ENCODE data around the gene CTBP1.

The CTBP1 gene

DNA sequence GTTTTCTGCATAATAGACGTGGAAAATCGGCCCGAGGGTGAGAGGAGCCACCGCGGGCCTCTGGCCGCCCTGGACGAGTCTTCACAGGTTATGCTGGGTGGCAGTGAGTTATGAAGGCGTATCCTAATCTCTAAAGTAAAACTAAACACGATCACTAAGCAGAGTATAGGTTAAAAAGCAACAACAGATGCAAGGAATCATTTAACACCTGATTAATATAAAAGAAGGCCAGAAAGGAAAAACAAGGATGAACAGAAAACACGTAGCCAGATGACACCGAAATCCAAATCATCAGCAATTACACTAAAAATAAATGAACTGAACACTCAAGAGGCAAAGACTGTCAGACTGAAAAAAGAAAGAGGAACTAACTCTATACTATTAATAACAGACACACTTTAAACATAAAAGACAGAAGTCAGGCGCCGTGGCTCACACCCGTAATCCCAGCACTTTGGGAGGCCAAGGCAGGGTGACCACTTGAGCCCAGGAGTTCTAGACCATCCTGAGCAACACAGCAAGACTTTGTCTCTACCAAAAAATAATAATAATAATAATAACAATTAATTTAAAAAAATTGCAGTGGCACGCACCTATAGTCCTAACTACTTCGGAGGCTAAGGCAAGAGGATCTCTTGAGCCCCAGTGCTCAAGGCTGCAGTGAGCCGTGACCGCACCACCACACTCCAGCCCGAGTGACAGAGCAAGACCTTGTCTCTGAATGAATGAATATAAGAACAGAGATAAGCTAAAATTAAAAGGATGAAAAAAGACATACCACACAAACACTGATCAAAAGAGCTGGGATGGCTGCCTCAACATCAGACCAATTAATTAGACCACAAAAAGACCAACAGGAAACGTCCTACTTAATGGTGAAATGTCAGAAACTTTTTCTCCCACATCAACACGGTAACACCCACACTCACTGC is 30.0 kb downstream of the CTBP1 start:
- Mint-ChIP-seq H3K9me3 (no peaks in the 10 kb centered on the region), H3K27me3 (no peaks in the 10 kb centered on the region), H3K27ac (peak overlapping the region; percentile 98), H3K36me3 (peaks cover 53% of the 10 kb centered on the region), H3K4me3 (peak overlapping the region; percentile 79), H3K4me1 (peaks cover 67% of the 10 kb centered on the region)
- ATAC-seq, result peak; percentile 80

DNA sequence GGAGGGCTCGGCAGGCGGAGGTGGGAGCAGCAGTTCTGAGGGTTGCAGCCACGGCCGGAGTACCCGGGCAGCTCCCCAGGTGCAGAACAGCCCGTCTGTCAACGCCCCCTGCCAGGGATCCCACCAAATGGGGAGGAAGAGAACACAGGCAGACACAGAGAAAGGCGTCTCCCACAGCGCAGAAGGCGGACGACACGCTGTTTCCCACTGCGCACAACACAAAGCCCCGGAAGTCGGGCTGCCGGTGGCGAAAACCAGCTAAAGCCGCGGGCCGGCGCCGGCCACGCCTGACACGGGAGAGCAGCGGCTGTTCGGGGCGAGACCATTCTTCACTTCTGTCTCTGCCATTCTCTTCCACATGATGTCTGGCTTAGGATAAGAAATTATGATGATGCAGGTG is 31.6 kb downstream of the CTBP1 start:
- Mint-ChIP-seq H3K4me1 (peaks cover 67% of the 10 kb centered on the region), H3K4me3 (peak overlapping the region; percentile 69), H3K9me3 (no peaks in the 10 kb centered on the region), H3K36me3 (peaks cover 55% of the 10 kb centered on the region), H3K27me3 (no peaks in the 10 kb centered on the region), H3K27ac (peak overlapping the region; percentile 98)
- no peak for ATAC-seq

DNA sequence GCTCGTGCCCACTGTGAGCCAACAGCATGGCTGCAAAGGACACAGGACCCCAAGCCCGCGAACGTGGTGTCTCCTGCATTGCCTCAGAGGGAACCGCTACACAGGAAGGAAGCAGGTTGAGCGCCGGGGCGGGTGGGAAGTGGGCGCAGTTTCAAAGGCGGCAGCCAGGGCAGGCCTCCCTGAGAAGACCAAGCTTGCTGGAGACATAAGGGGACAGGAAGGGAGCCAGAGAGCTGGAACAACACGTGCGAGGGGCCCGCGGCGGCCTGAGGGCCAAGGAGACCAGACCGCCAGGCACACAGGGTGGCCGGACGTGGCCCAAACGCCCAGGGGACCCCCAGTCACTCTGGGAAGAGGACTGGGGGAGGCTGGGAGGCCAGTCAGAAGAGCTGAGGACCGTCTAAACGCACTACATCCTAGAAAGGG is 32.0 kb downstream of the CTBP1 start:
- peaks cover 59% of the 10 kb centered on the region for H3K36me3 Mint-ChIP-seq
- peak overlapping the region; percentile 58 for H3K4me3 Mint-ChIP-seq
- H3K9me3 Mint-ChIP-seq, result no peaks in the 10 kb centered on the region
- H3K27ac Mint-ChIP-seq, result peak overlapping the region; percentile 98
- H3K27me3 Mint-ChIP-seq, result no peaks in the 10 kb centered on the region
- ATAC-seq, result no peak
- peaks cover 66% of the 10 kb centered on the region for H3K4me1 Mint-ChIP-seq

DNA sequence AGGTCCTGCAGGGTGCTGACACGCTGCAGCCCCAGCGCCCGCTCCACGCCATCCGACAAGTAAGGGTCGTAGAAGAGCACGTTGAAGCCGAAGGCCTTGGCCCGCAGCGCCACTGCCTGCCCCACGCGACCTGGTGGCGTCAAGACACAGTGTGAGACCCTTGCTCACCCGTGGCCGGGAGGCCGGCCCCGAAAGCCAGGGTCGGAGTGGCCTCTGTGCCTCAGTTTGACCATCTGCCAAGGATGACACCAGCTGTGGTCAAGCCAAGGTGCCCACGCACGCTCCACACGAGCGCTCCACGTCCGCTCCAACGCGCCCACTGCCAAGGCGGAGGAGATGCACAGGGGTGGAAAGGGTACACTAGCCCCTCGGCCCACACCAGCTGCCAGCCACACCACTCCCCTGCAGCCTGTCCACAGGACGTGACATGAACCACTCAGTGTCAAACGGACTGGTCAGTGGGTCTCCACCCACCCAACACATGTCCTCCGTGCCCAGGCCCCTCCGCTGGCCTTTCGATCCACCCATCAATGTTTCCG is 32.8 kb downstream of the CTBP1 start:
- Mint-ChIP-seq H3K4me3 (peak overlapping the region; percentile 26), H3K27me3 (no peaks in the 10 kb centered on the region), H3K4me1 (peaks cover 59% of the 10 kb centered on the region), H3K9me3 (no peaks in the 10 kb centered on the region), H3K36me3 (peaks cover 59% of the 10 kb centered on the region), H3K27ac (peak overlapping the region; percentile 98)
- ATAC-seq, result no peak

DNA sequence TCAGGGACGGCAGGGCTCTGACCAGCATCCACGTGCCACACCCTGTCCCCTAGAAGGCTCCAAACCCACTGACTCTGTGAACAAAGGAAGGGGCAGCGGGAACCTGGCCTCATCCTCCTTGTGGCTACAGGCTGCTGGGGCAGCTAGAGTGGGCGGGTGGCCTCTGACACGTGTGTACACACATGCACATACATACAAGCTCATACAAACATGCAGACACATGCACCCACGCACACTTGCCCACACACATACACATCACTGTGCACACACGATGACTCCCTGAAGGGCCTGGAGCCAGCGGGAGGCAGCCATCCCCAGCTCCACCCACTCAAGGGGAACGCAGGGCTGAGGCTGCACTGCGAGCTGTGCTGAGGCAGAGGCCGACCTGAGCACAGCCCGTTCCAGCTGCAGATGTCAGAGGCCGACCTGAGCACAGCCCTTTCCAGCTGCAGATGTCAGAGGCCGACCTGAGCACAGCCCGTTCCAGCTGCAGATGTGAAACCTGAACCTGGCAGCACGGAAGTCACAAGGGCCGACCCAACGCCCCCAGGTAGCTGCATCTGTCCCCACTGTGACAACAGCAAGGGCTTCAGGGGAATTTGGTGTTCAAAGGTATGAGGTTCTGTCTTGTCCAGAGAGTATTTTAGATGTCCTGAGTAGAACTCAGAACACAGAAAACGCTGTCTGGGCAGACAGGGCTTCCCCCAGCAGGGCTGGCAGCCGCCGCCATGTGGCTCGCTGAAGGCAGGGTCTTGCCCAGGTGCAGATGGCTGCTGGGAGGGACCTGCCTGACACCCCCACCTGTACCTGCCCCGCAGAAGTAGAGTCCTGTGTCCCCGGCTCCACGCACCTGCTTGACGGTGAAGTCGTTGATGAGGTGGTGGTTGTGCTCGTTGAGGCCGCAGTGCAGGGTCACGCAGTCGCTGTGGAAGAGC is 33.5 kb downstream of the CTBP1 start:
- Mint-ChIP-seq H3K27ac (peak overlapping the region; percentile 73), H3K36me3 (peaks cover 55% of the 10 kb centered on the region), H3K27me3 (no peaks in the 10 kb centered on the region), H3K4me1 (peaks cover 52% of the 10 kb centered on the region), H3K9me3 (no peaks in the 10 kb centered on the region), H3K4me3 (peak overlapping the region; percentile 26)
- ATAC-seq, result peak; percentile 80

DNA sequence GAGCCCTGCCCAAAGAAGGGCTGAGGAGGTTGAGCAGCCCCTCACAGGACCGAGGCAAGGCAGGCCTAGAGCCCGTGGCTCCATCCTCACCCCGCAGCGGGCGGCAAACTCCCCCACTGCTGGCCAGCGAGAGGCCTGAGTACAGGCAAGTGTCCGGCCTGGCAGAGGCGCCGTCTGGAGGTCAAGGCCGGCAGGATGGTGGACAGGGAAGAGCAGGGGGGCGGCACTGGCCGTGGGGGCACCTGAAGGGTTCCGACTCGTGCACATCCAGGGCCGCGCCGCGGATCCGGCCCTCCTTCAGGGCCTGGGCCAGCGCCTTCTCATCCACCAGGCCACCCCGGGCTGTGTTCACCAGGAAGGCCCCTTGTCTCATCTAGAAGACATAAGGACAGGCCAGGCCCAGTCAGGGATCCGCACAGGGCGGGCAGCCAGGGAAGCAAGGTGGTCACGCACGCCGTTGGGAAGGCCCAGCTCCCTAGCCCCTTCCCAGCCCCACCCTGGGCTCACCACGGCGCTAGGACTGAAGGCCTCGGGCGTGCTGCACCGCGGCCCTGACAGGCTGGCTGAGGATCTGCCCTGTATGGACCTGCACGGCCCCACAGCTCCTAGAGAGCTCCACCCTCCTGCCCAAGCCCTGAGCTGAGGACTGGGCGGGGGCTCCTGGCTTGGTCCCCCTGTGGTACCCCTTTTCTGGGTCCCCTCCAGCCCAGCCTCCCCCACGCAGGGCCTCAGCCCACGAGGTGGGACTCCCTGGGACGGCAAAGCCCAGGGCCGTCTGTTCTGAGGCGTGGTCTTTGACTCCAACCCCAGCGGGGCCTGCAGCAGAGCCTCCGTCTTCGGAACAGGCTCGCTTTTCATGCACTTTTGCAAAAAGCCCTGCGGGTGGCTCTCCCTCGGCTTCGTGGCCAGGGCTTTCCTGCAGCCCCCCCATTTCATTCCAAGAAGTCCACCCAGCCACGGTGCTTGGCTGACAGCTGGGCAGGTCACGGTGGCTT is 34.5 kb downstream of the CTBP1 start:
- Mint-ChIP-seq H3K27ac (peak overlapping the region; percentile 73), H3K27me3 (no peaks in the 10 kb centered on the region), H3K4me1 (peaks cover 44% of the 10 kb centered on the region), H3K9me3 (no peaks in the 10 kb centered on the region), H3K4me3 (no peak overlapping the region), H3K36me3 (peaks cover 56% of the 10 kb centered on the region)
- no peak for ATAC-seq

DNA sequence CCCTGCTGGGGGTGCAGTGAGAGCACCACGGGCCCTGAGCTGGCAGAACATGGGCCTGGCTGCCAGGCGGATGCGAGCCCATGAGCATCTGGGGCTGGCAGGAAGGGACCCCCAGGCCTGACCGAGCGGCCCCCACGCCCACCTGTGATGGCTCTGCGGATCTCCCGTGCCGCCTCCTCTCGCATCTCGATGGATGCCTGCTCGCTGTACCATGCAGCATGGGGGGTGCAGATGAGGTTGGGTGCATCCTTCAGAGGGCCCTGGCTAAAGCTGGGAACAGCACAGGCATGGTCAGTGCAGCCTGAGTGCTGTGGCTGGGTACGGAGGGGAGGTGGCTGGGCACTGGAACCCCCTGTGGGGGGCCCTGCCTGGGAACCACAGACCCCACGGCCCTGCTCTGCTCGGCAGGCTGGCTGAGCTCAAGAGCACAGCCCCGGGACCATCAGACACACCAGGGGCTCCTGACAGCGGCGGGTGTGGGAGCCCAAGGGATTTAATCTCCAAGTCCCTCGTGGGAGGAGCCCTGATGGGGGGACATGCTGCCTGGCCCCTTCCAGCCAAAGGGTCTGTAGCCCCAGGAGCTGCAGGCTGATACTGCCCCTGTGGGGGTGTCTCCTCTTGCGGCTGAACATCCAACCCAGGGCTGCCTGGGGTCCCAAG is 35.5 kb downstream of the CTBP1 start:
- Mint-ChIP-seq H3K9me3 (no peaks in the 10 kb centered on the region), H3K36me3 (peaks cover 58% of the 10 kb centered on the region), H3K4me3 (no peak overlapping the region), H3K27ac (no peak overlapping the region), H3K27me3 (no peaks in the 10 kb centered on the region), H3K4me1 (peaks cover 40% of the 10 kb centered on the region)
- no peak for ATAC-seq

DNA sequence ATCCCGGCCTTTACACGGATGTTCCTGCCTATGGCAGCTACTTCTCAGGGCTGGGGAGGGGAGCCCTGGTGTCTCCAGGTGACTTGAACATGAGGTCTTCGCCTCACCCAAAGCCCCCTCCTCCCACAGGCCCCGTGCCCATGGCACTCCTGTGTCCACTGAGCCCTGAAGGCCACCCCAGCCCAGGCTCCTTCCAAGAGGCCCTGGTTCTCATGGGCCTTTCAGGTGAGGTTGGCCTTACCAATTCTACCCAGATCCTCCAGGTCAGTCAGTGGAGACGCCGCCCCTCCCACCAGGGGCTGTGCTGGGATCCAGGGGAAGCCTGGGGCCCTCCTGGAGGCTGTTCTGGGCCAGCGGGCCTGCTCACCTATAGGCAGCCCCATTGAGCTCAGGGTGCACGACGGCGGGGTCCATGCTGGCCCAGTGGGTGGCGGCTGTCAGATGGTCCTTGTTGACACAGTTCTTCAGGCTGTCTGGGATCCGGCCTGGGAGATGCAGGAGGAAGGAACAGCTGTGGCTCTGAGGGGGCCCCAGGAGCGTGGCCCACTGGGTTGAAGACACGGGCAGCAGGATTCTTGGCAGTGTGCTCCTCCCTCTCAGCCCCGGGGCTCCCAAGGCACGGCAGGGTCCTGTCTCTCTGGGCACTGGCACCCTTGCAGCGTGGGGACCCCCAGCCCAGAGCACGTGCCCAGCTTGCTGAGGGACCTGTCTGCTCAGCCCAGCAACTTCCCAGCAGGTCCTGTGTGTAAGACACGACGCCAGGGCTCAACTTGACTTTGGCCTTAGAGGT is 36.2 kb downstream of the CTBP1 start:
- Mint-ChIP-seq H3K27ac (no peak overlapping the region), H3K4me3 (no peak overlapping the region), H3K36me3 (peaks cover 56% of the 10 kb centered on the region), H3K27me3 (no peaks in the 10 kb centered on the region), H3K9me3 (no peaks in the 10 kb centered on the region), H3K4me1 (peaks cover 36% of the 10 kb centered on the region)
- no peak for ATAC-seq

DNA sequence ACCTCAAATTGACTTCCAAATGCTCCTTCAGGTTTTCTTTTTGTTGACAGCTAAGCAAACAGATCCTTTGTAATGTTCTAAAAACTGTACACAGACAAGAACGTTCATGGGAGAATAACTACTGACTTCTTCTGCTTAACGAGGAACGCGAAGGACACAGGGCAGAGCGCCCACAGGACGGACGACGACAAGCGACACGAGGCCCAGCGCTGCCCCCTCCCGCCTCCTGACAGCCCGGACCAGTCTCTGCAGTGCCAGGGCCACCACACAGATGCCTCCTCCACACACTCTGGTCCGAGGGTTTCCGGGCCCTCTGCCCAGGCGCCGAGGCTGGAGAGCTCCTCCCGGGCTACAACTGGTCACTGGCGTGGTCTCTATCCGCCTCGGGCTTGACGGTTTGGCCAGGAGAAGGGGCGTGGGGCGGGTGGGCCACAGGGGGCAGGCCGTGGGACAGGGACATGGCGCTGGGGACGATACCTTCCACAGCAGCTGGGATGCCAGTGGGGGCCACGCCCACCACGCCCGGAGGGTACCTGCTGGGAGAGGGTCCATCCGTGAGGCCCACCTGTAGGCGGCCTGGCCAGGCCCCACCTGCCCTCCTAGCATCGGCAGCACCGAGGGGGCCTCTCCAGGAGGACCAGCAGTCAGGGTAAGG is 36.9 kb downstream of the CTBP1 start:
- no peaks in the 10 kb centered on the region for H3K9me3 Mint-ChIP-seq
- no peak overlapping the region for H3K27ac Mint-ChIP-seq
- H3K36me3 Mint-ChIP-seq, result peaks cover 49% of the 10 kb centered on the region
- H3K27me3 Mint-ChIP-seq, result no peaks in the 10 kb centered on the region
- no peak for ATAC-seq
- H3K4me3 Mint-ChIP-seq, result no peak overlapping the region
- peaks cover 29% of the 10 kb centered on the region for H3K4me1 Mint-ChIP-seq

DNA sequence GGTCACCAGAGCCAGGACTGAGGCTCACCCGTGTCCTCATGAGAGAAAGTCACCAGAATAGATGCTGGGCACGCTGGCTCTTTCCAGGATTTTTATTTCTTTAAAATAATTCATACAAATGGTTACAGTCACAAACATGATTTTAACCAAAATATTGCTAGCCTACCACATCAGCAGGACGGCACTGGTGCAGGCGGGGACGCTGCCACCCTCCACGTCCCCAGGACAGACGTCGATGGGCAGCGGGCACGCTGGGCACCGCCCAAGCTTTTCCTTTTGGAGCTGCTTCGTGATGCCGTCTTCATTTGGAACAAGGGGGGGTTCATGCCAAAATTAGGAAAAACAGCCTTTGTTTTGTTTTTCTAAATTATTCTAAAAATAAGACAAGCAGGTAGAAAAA is 37.6 kb downstream of the CTBP1 start:
- Mint-ChIP-seq H3K4me3 (no peak overlapping the region), H3K27me3 (no peaks in the 10 kb centered on the region), H3K36me3 (peaks cover 48% of the 10 kb centered on the region), H3K9me3 (no peaks in the 10 kb centered on the region), H3K4me1 (peaks cover 27% of the 10 kb centered on the region), H3K27ac (no peak overlapping the region)
- no peak for ATAC-seq

DNA sequence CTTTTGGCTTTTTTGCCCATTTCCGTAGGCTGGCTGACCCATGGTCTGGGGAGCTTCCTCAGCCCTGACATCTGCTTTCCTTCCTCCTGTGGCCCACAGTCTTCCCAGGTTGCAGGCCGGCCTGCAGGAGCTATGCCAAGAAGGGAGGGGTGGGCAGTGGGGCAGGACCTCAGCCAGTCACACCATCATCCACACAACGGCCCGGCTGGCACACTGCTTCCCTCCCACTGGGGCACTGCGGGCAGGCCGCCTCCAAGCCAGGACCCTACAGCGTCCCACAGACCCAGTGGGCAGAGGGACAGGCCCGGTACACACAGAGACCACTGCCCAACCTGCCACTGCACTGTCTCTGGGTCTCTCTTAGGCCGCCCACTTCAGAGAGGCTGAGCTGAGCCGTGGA is 38.0 kb downstream of the CTBP1 start:
- Mint-ChIP-seq H3K27me3 (no peaks in the 10 kb centered on the region), H3K9me3 (no peaks in the 10 kb centered on the region), H3K4me1 (peaks cover 25% of the 10 kb centered on the region), H3K36me3 (peaks cover 48% of the 10 kb centered on the region), H3K4me3 (no peak overlapping the region), H3K27ac (no peak overlapping the region)
- no peak for ATAC-seq

DNA sequence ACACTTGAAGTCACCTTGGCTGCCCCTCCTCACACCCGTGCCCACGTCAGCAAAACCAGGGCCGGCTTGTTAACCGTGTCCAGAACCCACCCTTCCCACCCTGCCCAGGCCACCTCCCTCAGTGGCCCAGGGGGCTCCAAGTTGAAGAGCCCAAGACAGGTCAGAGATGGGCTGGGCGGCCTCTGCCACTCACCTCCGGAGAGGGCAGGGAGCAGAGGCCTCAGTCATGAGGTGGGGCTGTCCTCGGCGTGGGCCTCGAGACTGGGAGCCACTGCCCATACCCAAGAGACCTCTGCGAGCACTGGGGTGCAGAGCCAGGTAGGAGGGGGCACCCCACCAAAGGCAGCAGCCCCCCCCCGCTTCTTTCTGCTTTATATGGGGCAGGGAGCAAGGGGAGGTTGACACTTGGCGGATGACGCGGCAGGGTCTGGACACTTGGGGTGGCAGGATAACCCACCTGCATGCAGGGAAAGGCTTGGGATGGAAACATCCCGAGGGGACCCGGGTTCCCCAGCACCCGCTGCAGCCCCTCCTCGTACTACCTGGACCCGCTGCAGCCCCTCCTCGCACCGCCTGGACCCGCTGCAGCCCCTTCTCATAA is 38.6 kb downstream of the CTBP1 start:
- no peaks in the 10 kb centered on the region for H3K27me3 Mint-ChIP-seq
- no peaks in the 10 kb centered on the region for H3K9me3 Mint-ChIP-seq
- ATAC-seq, result no peak
- H3K4me3 Mint-ChIP-seq, result no peak overlapping the region
- H3K36me3 Mint-ChIP-seq, result peaks cover 48% of the 10 kb centered on the region
- H3K4me1 Mint-ChIP-seq, result peaks cover 19% of the 10 kb centered on the region
- no peak overlapping the region for H3K27ac Mint-ChIP-seq

Data from stimulated activated memory B cell treated with anti-CD40 and anti-IgM and Interleukin-4, amounts not matched to agents 10 μg/mL and 1 μg/mL and 100 μg/mL, for 72 hours (primary cell).